Non-pigmented ciliary epithelial cell (primary cell): ENCODE measurements around the gene PRIM2.
"Not testable (repeated sequence)": the region's sequence is repeated elsewhere in the genome, so short reads cannot be mapped to it uniquely, and the experiment has no call there.

Source experiments
- DNase-seq: peaks from one replicate; pipeline ENCODE4 v3.0.0-alpha.2; 2010; ENCODE audit warnings: low read depth

Gene PRIM2

GRCh38 chr6:57505251-57505650 is 187.8 kb downstream of the PRIM2 start:
- not testable (repeated sequence) for DNase-seq

DNA sequence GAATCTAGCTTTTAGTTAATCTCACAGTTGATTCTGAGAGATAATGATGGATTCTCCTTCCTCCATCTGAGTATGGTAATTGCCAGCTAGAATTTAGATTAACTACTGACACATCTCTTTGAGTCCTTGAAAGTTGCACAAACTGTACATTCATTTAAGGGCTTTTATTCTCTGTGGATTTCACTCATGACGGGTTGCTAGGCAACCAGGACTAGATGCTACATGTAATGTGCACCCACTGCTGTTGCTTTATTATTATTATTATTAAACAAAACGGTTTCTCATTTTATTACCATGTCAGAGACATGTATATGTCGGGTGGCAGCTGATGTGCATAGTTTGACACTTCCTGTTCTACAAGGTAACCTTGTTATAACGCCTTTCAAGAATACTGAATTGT is 193.0 kb downstream of the PRIM2 start:
- not testable (repeated sequence) for DNase-seq

DNA sequence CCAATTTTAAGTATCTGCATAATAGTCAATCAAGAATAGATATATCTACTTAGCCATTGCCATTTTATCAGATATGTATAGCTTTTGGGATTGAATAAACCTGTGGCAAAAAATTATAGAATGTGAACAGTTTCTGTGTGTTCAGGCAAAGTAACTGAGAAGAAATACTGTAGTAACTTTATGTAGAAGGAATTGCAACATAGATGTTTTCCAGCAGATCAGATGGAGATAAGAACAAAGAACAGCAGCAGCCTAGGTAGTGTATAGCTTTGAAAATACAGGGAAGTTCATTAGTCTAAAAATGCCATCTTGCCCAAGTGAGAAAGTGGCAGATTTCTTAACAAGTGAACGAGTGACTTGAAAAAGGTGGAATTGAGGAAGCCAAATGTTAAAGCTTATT is 197.7 kb downstream of the PRIM2 start:
- not testable (repeated sequence) for DNase-seq

- not testable (repeated sequence) for DNase-seq
These were observed 198.4 kb downstream of the PRIM2 start for GRCh38 chr6:57515845-57516244.

DNA sequence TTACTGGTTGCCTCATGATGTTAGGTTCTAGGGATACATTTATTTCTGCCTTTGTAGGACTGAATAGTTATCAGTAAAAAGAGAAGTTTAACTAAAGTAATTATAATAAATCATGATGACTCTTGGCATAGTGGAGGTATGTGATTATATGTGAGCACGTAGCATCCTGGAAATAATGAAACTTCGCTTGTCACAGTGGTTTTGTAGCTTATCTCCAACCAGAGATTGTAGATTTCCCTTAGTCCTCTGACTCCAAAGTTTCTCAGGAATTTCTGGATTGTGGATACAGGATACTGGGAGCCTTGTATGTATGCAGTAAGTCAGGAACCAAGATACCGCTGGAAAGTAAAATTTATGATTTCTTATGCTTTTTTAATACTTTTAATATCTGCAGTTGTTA is 199.3 kb downstream of the PRIM2 start:
- DNase-seq = not testable (repeated sequence)

GRCh38 chr6:57519198-57519597 is 201.8 kb downstream of the PRIM2 start:
- DNase-seq = not testable (repeated sequence)

- DNase-seq = not testable (repeated sequence)
These were observed 203.7 kb downstream of the PRIM2 start for GRCh38 chr6:57521085-57521484.

GRCh38 chr6:57523221-57523620 is 205.8 kb downstream of the PRIM2 start:
- not testable (repeated sequence) for DNase-seq

GRCh38 chr6:57529755-57530154 is 212.3 kb downstream of the PRIM2 start:
- not testable (repeated sequence) for DNase-seq

- DNase-seq = not testable (repeated sequence)
These were observed 215.2 kb downstream of the PRIM2 start for GRCh38 chr6:57532660-57533059.

DNA sequence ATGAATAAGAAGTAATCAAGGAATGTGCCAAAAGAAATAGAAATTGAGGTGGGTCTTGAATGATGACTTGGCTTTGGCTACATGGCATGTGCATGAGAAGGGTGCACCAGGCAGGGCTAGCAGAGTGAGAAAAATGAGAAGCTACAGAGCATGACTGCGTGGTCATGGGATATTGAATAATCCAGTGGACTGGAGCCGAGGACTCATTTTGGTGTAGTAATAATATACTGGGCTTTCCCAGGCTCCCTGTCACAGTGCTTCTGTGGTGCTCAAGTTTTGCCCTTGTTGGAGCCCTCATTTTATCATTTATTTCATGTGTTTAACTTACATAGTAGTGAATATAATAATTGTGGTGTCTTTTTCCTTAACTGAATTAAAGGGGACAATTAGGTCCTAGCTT is 217.7 kb downstream of the PRIM2 start:
- not testable (repeated sequence) for DNase-seq

GRCh38 chr6:57535994-57536393 is 218.6 kb downstream of the PRIM2 start:
- DNase-seq = not testable (repeated sequence)

DNA sequence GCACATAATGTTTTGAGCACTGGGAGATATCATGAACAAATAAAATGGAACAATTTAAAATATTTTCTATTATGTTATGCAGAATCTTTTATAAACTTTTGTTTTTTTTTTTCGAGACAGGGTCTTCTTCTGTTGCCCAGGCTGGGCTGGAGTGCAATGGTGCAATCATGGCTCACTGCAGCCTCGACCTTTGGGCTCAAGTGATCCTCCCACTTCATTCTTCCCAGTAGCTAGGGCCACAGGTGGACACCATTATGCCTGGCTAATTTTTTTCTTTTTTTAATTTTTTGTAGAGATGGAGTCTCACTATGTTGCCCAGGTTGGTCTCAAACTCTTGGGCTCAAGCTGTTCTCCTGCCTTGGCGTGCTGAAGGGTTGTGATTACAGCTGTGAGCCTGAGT is 220.5 kb downstream of the PRIM2 start:
- DNase-seq = not testable (repeated sequence)

DNA sequence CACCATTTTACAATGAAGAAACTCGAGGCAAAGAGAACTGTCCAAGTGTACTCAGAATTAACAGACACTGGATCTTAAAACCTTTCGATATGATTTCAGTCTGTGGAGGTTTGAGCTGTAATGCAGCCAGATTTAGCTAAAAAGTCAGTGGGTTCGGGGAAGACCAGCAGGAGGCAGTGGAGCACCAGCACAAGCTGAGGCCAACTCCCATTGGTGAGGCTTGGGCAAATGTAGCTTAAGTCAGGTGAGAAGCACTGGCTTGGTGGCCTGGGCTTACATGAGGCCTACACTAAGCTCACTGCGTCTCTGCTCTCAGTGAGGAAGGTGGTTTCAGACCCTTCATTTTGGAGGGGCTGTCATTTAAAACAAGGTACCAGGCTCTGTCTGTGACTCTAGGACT is 234.5 kb downstream of the PRIM2 start:
- not testable (repeated sequence) for DNase-seq

DNA sequence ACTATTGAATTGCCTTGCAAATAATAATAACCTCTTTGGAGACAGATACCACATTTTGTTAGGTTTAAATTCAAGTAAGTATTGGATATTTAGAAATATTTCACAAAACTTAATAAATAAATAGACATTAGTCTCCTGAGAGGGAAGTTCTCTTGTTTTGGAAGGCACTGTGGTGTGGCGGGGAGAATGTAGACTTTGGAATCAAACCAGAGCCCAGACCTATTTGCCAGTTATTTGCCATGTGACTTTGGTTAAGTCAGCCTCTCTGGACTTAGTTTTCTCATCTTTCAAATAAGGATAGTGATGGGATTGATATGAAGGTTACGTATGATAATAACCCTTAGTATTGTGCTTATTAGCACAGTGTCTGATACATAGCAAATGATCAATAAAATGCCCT is 240.4 kb downstream of the PRIM2 start:
- not testable (repeated sequence) for DNase-seq

GRCh38 chr6:57559170-57559569 is 241.7 kb downstream of the PRIM2 start:
- DNase-seq = not testable (repeated sequence)

DNA sequence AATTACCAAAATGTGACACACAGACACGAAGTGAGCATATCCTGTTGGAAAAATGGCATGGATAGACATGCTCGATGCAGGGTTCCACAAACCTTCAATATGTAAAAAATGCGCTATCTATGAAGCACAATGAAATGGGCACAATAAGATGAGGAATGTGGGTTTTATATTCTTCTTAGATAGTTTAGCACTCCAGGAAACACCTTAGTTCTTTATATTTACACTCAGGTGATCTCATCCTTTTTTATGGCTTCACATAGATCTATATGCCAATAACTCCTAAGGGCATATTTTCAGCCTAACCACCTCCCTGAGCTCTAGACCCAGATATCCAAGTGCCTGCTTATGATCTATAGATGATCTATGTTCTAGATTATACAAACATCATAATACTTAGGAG is 244.8 kb downstream of the PRIM2 start:
- DNase-seq = not testable (repeated sequence)

- not testable (repeated sequence) for DNase-seq
These were observed 254.7 kb downstream of the PRIM2 start for GRCh38 chr6:57572119-57572518.

GRCh38 chr6:57572844-57573243 is 255.4 kb downstream of the PRIM2 start:
- not testable (repeated sequence) for DNase-seq

- DNase-seq = not testable (repeated sequence)
These were observed 259.6 kb downstream of the PRIM2 start for GRCh38 chr6:57577023-57577422.

GRCh38 chr6:57579489-57579888 is 262.1 kb downstream of the PRIM2 start:
- not testable (repeated sequence) for DNase-seq

GRCh38 chr6:57581586-57581985 is 264.2 kb downstream of the PRIM2 start:
- DNase-seq = not testable (repeated sequence)

- peak; percentile 6 for DNase-seq
These were observed 283.7 kb downstream of the PRIM2 start for GRCh38 chr6:57601105-57601504.

DNA sequence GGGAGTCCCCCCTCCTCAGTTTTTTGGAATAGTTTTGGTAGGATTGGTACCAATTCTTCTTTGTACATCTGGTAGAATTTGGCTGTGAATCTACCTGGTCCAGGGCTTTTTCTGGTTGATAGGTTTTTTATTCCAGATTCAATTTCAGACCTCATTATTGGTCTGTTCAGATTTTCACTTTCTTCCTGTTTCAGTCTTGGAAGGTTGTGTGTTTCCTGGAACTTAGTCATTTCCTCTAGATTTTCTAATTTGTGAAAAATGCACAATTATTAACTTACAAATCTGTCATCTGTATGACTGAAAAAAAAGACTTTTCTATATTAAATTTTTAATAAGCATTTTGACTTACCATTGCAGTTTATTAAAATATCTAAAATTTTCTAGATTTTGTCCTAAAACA is 287.9 kb downstream of the PRIM2 start:
- DNase-seq = not testable (repeated sequence)

DNA sequence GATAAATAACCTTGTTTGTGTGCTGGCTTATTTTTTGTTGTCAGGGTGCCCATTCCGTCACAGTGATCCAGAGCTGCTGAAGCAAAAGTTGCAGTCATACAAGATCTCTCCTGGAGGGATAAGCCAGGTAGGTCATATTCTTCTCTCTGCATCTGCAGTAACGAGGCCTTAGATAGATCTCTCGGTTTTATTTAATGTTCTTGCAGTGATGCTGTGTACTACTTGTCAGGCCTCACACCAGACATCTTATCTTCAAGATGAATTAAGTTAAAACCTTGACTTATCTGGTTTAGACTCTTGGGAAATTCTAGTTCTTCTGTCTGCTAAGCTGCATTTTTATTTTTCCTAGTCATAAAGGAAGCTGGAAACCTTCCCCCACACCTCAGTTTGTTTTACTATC is 288.9 kb downstream of the PRIM2 start:
- DNase-seq = not testable (repeated sequence)
